Measurements from ENCODE around the gene HMX2.
"Not testable (repeated sequence)": the region's sequence is repeated elsewhere in the genome, so short reads cannot be mapped to it uniquely, and the experiment has no call there.

The HMX2 gene

DNA sequence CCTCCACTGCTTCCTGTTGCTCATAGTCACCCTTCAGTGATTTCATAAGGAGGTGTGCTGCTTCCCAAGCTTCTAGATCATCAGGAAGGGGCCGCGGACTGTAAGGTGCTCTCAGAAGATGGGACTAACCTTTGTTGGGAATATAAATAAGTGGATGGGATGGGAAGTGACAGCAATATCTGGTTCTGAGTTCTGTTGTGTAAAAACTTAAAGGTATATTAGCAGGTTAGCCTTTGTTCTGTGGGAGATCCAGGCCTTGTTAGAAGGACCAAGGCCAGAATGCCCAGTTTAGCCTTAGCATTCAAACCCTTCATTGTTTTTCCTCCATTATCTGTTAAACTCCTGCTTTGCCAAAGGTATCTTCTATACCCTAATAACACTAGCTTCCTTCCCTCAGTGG, 18.7 kb downstream of the HMX2 start:
- Histone ChIP-seq H3K4me1 (ENCODE audit: control insufficient read depth in 1 of 2, insufficient read depth in 2 of 2, low read length in 2 of 2) (no peaks in the 10 kb centered on the region), H3K14ac (ENCODE audit: low read length) (no peak overlapping the region), H3K23ac (ENCODE audit: low read length) (no peak overlapping the region), H3K27me3 (ENCODE audit: insufficient read depth, low read length) (no peaks in the 10 kb centered on the region), H3K18ac (ENCODE audit: low read length) (no peak overlapping the region), H4K91ac (ENCODE audit: low read depth, low read length) (no peak overlapping the region), H3K79me1 (ENCODE audit: low read length) (no peaks in the 10 kb centered on the region), H3K36me3 (ENCODE audit: control insufficient read depth in 1 of 2, insufficient read depth in 2 of 2, low read length in 2 of 2) (peaks cover 17 to 28% of the 10 kb centered on the region in 2 experiments), H4K12ac (ENCODE audit: low read depth, low read length) (no peak overlapping the region), H3K27ac (ENCODE audit: low read depth, low read length) (no peak overlapping the region), H2BK120ac (ENCODE audit: insufficient read depth, low read length, poor library complexity) (no peak overlapping the region), H3K9ac (ENCODE audit: low read length) (no peak overlapping the region), H3K9me3 (ENCODE audit: insufficient read depth, low read depth, low read length) (no peaks in the 10 kb centered on the region), H3K4me3 (ENCODE audit: low read depth, low read length) (no peak overlapping the region), H2AFZ (ENCODE audit: insufficient read depth, low read length, poor library complexity) (no peak overlapping the region), H4K8ac (ENCODE audit: low read depth, low read length) (no peak overlapping the region), H2AK5ac (ENCODE audit: low read length) (no peak overlapping the region), H2BK12ac (ENCODE audit: low read length) (no peak overlapping the region), H3K79me2 (ENCODE audit: control insufficient read depth, insufficient read depth, low read length, poor library complexity) (no peaks in the 10 kb centered on the region), H3K4me2 (ENCODE audit: low read length) (no peak overlapping the region), H3K4ac (ENCODE audit: low read depth, low read length) (no peak overlapping the region), H2BK5ac (ENCODE audit: low read depth, low read length, poor library complexity) (no peak overlapping the region)
- no CpG with 5 or more reads among the region's 2 CpGs for WGBS (ENCODE audit: extremely low coverage, insufficient coverage, insufficient read length)
- no peak for DNase-seq

GRCh38 chr10:123170961-123171360, 23.0 kb downstream of the HMX2 start:
- Histone ChIP-seq H3K23ac (ENCODE audit: low read length) (no peak overlapping the region), H4K8ac (ENCODE audit: low read depth, low read length) (no peak overlapping the region), H3K18ac (ENCODE audit: low read length) (no peak overlapping the region), H2BK5ac (ENCODE audit: low read depth, low read length, poor library complexity) (no peak overlapping the region), H2AK5ac (ENCODE audit: low read length) (no peak overlapping the region), H3K9ac (ENCODE audit: low read length) (no peak overlapping the region), H3K4me2 (ENCODE audit: low read length) (no peak overlapping the region), H4K12ac (ENCODE audit: low read depth, low read length) (no peak overlapping the region), H3K9me3 (ENCODE audit: insufficient read depth, low read depth, low read length) (no peaks in the 10 kb centered on the region), H2AFZ (ENCODE audit: insufficient read depth, low read length, poor library complexity) (no peak overlapping the region), H3K27ac (ENCODE audit: low read depth, low read length) (no peak overlapping the region), H2BK12ac (ENCODE audit: low read length) (no peak overlapping the region), H3K4me1 (ENCODE audit: control insufficient read depth in 1 of 2, insufficient read depth in 2 of 2, low read length in 2 of 2) (no peaks in the 10 kb centered on the region), H4K91ac (ENCODE audit: low read depth, low read length) (no peak overlapping the region), H3K79me2 (ENCODE audit: control insufficient read depth, insufficient read depth, low read length, poor library complexity) (no peaks in the 10 kb centered on the region), H3K4ac (ENCODE audit: low read depth, low read length) (no peak overlapping the region), H2BK120ac (ENCODE audit: insufficient read depth, low read length, poor library complexity) (no peak overlapping the region), H3K4me3 (ENCODE audit: low read depth, low read length) (no peak overlapping the region), H3K27me3 (ENCODE audit: insufficient read depth, low read length) (no peaks in the 10 kb centered on the region), H3K79me1 (ENCODE audit: low read length) (no peaks in the 10 kb centered on the region), H3K14ac (ENCODE audit: low read length) (no peak overlapping the region), H3K36me3 (ENCODE audit: control insufficient read depth in 1 of 2, insufficient read depth in 2 of 2, low read length in 2 of 2) (peaks cover 16 to 17% of the 10 kb centered on the region in 2 experiments)
- peak in 1 of 2 donors; percentile 9 for DNase-seq
- WGBS (ENCODE audit: extremely low coverage, insufficient coverage, insufficient read length): no CpG with 5 or more reads among the region's 4 CpGs

GRCh38 chr10:123171616-123172015, 23.7 kb downstream of the HMX2 start:
- not testable (repeated sequence) for H3K9me3 ChIP-seq (ENCODE audit: insufficient read depth, low read depth, low read length); H2AK5ac ChIP-seq (ENCODE audit: low read length); H3K27ac ChIP-seq (ENCODE audit: low read depth, low read length); H3K4me3 ChIP-seq (ENCODE audit: low read depth, low read length); H4K12ac ChIP-seq (ENCODE audit: low read depth, low read length); H3K79me2 ChIP-seq (ENCODE audit: control insufficient read depth, insufficient read depth, low read length, poor library complexity); H3K4me1 ChIP-seq (ENCODE audit: control insufficient read depth in 1 of 2, insufficient read depth in 2 of 2, low read length in 2 of 2); H4K91ac ChIP-seq (ENCODE audit: low read depth, low read length); H3K4me2 ChIP-seq (ENCODE audit: low read length); H4K8ac ChIP-seq (ENCODE audit: low read depth, low read length); DNase-seq; H3K9ac ChIP-seq (ENCODE audit: low read length); H2BK12ac ChIP-seq (ENCODE audit: low read length); H3K27me3 ChIP-seq (ENCODE audit: insufficient read depth, low read length); H3K23ac ChIP-seq (ENCODE audit: low read length); H2BK120ac ChIP-seq (ENCODE audit: insufficient read depth, low read length, poor library complexity); H3K79me1 ChIP-seq (ENCODE audit: low read length); H2AFZ ChIP-seq (ENCODE audit: insufficient read depth, low read length, poor library complexity); H3K4ac ChIP-seq (ENCODE audit: low read depth, low read length); H3K14ac ChIP-seq (ENCODE audit: low read length); H3K18ac ChIP-seq (ENCODE audit: low read length); H2BK5ac ChIP-seq (ENCODE audit: low read depth, low read length, poor library complexity)
- peaks cover 14 to 16% of the 10 kb centered on the region in 2 experiments for H3K36me3 ChIP-seq (ENCODE audit: control insufficient read depth in 1 of 2, insufficient read depth in 2 of 2, low read length in 2 of 2)
- no CpG with 5 or more reads among the region's 10 CpGs for WGBS (ENCODE audit: extremely low coverage, insufficient coverage, insufficient read length)

DNA sequence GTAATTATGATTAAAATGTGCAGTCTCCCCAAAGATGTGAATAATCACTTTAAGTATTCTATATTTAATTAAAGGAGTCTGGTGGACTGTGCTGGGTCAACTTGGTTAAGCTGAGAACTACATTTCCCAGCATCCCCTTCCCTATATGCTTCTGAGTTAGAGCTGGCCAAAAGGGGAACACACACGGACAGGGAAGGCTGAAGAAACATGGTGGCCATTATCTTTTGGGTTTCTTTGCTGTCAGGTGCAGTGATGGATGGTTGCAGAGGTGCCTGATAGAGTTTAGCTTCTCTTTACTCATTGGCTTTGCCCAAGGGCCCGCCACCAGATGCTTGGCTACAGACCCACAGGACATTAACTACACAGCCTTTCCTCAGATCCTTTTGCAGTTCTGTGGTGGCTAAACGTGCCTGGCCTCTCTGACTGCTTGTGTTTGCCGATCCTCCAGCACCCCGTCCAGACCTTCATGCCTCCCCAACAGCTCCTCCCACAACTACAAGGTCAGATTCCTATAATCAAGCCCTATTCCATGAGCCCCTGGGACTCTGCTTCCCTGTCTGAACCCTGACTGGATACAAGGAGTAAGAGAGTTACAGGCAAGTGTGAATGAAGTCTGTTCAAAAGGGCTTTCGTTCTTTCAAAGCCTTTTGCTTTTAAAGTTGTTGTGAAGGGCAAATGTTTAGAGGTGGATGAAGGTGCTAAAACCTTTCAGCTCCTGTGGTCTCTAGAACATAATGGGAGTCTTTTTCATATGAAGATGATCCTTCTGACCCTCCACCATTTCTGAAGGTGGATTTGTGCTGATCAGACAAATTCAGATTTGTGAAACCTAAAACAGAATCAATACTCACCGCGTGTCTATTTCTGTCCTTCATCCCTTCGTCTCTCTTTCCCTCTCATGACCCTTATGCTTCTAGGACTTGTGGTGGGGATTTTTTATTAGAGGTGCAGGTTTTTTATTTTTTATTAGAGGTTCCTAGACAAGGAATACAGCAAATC, 27.8 kb downstream of the HMX2 start:
- Histone ChIP-seq H3K4me2 (ENCODE audit: low read length) (no peak overlapping the region), H3K79me1 (ENCODE audit: low read length) (no peaks in the 10 kb centered on the region), H3K36me3 (ENCODE audit: control insufficient read depth in 1 of 2, insufficient read depth in 2 of 2, low read length in 2 of 2) (peaks cover 2 to 4% of the 10 kb centered on the region in 2 experiments), H2BK5ac (ENCODE audit: low read depth, low read length, poor library complexity) (no peak overlapping the region), H4K12ac (ENCODE audit: low read depth, low read length) (no peak overlapping the region), H3K23ac (ENCODE audit: low read length) (no peak overlapping the region), H3K27ac (ENCODE audit: low read depth, low read length) (no peak overlapping the region), H3K4me3 (ENCODE audit: low read depth, low read length) (no peak overlapping the region), H3K9me3 (ENCODE audit: insufficient read depth, low read depth, low read length) (no peaks in the 10 kb centered on the region), H2BK12ac (ENCODE audit: low read length) (no peak overlapping the region), H2BK120ac (ENCODE audit: insufficient read depth, low read length, poor library complexity) (no peak overlapping the region), H4K91ac (ENCODE audit: low read depth, low read length) (no peak overlapping the region), H4K8ac (ENCODE audit: low read depth, low read length) (no peak overlapping the region), H3K4me1 (ENCODE audit: control insufficient read depth in 1 of 2, insufficient read depth in 2 of 2, low read length in 2 of 2) (no peaks in the 10 kb centered on the region), H3K9ac (ENCODE audit: low read length) (no peak overlapping the region), H3K27me3 (ENCODE audit: insufficient read depth, low read length) (no peaks in the 10 kb centered on the region), H3K79me2 (ENCODE audit: control insufficient read depth, insufficient read depth, low read length, poor library complexity) (no peaks in the 10 kb centered on the region), H2AK5ac (ENCODE audit: low read length) (no peak overlapping the region), H2AFZ (ENCODE audit: insufficient read depth, low read length, poor library complexity) (no peak overlapping the region), H3K14ac (ENCODE audit: low read length) (no peak overlapping the region), H3K18ac (ENCODE audit: low read length) (no peak overlapping the region), H3K4ac (ENCODE audit: low read depth, low read length) (no peak overlapping the region)
- WGBS (ENCODE audit: extremely low coverage, insufficient coverage, insufficient read length): no CpG with 5 or more reads among the region's 9 CpGs
- DNase-seq: no peak
